CD4-positive, CD25-positive, alpha-beta regulatory T cell (primary cell): ENCODE data around the gene PIK3AP1. TPM values are rescaled to one million over a fixed set of nuclear protein-coding genes. Genes with fewer than 3 reads are reported as not detected.

Experiments
- ATAC-seq, 2 donors: fragments of 150-1000 bp; cut with Tn5 transposase; one replicate each; pipeline ENCODE4 v1.10.0; 2021; ENCODE audit warnings: low read depth in 2 of 2, moderate number of reproducible peaks in 2 of 2, moderate library complexity in 1 of 2
- DNase-seq, 3 donors: peaks; one replicate each; pipeline versions ENCODE4 v3.0.0 to v3.0.0-alpha.2; 2012 to 2022; ENCODE audit warnings: mixed read lengths in 1 of 3
- H3K27ac ChIP-seq: one replicate; pipeline ENCODE4 v1.7.0; 2013; ENCODE audit warnings: mild to moderate bottlenecking, low read length; ENCODE audit not compliant: insufficient read depth, poor library complexity, severe bottlenecking
- H3K27me3 ChIP-seq: one replicate; pipeline ENCODE4 v1.7.0; 2013; ENCODE audit warnings: low read length; ENCODE audit not compliant: control insufficient read depth, insufficient read depth
- H3K36me3 ChIP-seq: one replicate; pipeline ENCODE4 v1.7.0; 2013; ENCODE audit warnings: mild to moderate bottlenecking, low read length, moderate library complexity; ENCODE audit not compliant: control insufficient read depth, insufficient read depth
- H3K4me1 ChIP-seq: 2 replicates; pipeline ENCODE4 v1.7.0; 2013; ENCODE audit warnings: mild to moderate bottlenecking, low read length; ENCODE audit not compliant: insufficient read depth, control insufficient read depth, poor library complexity, severe bottlenecking
- H3K4me3 ChIP-seq: one replicate; pipeline ENCODE4 v1.7.0; 2013; ENCODE audit warnings: low read depth, mild to moderate bottlenecking, low read length, moderate library complexity
- H3K9me3 ChIP-seq, 2 experiments: 1 replicate in 1 of 2; 2 replicates in 1 of 2; pipeline ENCODE4 v1.7.0; 2013; ENCODE audit warnings: low read length in 2 of 2, mild to moderate bottlenecking in 1 of 2, moderate library complexity in 1 of 2; ENCODE audit not compliant: control insufficient read depth in 2 of 2
- H3K27ac Mint-ChIP-seq, 3 donors: one replicate each; pipeline ENCODE4 v1.8.0; 2020 to 2022; ENCODE audit warnings: mild to moderate bottlenecking in 3 of 3, mixed read lengths in 3 of 3, moderate library complexity in 2 of 3
- H3K27me3 Mint-ChIP-seq: one replicate; pipeline ENCODE4 v1.8.0; 2022; ENCODE audit warnings: mild to moderate bottlenecking, mixed read lengths
- H3K36me3 Mint-ChIP-seq: one replicate; pipeline ENCODE4 v1.8.0; 2020; ENCODE audit warnings: mixed read lengths
- H3K4me1 Mint-ChIP-seq, 4 donors: one replicate each; pipeline ENCODE4 v1.8.0; 2020 to 2022; ENCODE audit warnings: mixed read lengths in 4 of 4, mild to moderate bottlenecking in 1 of 4
- H3K4me3 Mint-ChIP-seq, 4 donors: one replicate each; pipeline ENCODE4 v1.8.0; 2020 to 2022; ENCODE audit warnings: mild to moderate bottlenecking in 4 of 4, mixed read lengths in 4 of 4, moderate library complexity in 3 of 4
- H3K9me3 Mint-ChIP-seq, 7 donors: one replicate each; pipeline ENCODE4 v1.8.0; 2020 to 2022; ENCODE audit warnings: mixed read lengths in 7 of 7, mild to moderate bottlenecking in 3 of 7, moderate library complexity in 2 of 7
- polyA plus RNA-seq, 4 donors: library from polyadenylated mRNA; unstranded; fragments of 300-500 nt; fragmentation: Illumina TruSeq; gene quantifications; one replicate each; pipeline ENCODE4 v1.2.3, GENCODE V29; 2021
- total RNA-seq: library from RNA; stranded (reverse); gene quantifications from one replicate; pipeline ENCODE4 v1.2.3, GENCODE V29; 2022

PIK3AP1 gene
- total RNA-seq (1.5 TPM), polyA plus RNA-seq (1 to 10 TPM in 3 of 4 donors, under 1 TPM in 1; 0.92 to 3.5 (median 1.8) TPM)

GRCh38 chr10:96720422-96721206 lies at the start of gene PIK3AP1:
PIK3AP1 (minus strand) TSS chr10:96720514; CDS start chr10:96720394, 120 bp downstream.
- Histone ChIP-seq H3K4me3 (peak within 1 kb of the TSS; percentile 81), H3K27me3 (no peaks in the 10 kb centered on the region), H3K4me1 (peaks cover 15% of the 10 kb centered on the region), H3K36me3 (no peaks in the 10 kb centered on the region), H3K27ac (no peak within 1 kb of the TSS), H3K9me3 (no peaks in the 10 kb centered on the region)
- peak within 1 kb of the TSS; percentile 91 to 95 (median 91) for H3K27ac Mint-ChIP-seq
- peaks cover 0 to 2% (median 0%) of the 10 kb centered on the region in 7 donors for H3K9me3 Mint-ChIP-seq
- H3K36me3 Mint-ChIP-seq: no peaks in the 10 kb centered on the region
- H3K4me3 Mint-ChIP-seq: peak within 1 kb of the TSS; percentile 90 to 98 (median 94)
- peaks cover 2% of the 10 kb centered on the region for H3K27me3 Mint-ChIP-seq
- peaks cover 10 to 28% (median 17%) of the 10 kb centered on the region in 4 donors for H3K4me1 Mint-ChIP-seq
- DNase-seq (peak; percentile 19 to 55 (median 34)), ATAC-seq (peak; percentile 65 to 71)

DNA sequence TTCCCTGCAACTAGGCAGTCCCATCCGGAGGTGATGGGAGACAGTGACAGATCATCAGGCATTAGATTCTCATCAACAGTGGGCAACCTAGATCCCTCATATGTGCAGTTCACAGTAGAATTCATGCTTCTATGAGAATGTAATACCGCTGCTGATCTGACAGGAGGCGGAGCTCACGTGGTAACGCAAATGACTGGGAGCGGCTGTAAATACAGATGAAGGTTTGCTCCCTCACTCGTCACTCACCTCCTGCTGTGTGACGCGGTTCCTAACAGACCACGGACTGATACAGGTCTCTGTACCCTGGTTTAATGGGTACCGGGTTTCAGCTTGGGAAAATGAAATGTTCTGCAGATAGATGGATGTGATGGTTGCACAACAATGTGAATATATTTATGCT lies 47.8 kb upstream of the PIK3AP1 start:
- Histone ChIP-seq H3K27me3 (peaks cover 2% of the 10 kb centered on the region), H3K9me3 (peaks cover 3 to 9% of the 10 kb centered on the region in 2 experiments), H3K4me3 (no peak overlapping the region), H3K36me3 (no peaks in the 10 kb centered on the region), H3K4me1 (no peaks in the 10 kb centered on the region), H3K27ac (no peak overlapping the region)
- peaks cover 5% of the 10 kb centered on the region for H3K36me3 Mint-ChIP-seq
- H3K27me3 Mint-ChIP-seq: peaks cover 7% of the 10 kb centered on the region
- no peak for ATAC-seq
- H3K4me3 Mint-ChIP-seq: no peak overlapping the region
- H3K27ac Mint-ChIP-seq: no peak overlapping the region
- H3K9me3 Mint-ChIP-seq: peaks cover 0 to 11% (median 2%) of the 10 kb centered on the region in 7 donors
- peaks cover 0 to 3% (median 0%) of the 10 kb centered on the region in 4 donors for H3K4me1 Mint-ChIP-seq
- DNase-seq: no peak

DNA sequence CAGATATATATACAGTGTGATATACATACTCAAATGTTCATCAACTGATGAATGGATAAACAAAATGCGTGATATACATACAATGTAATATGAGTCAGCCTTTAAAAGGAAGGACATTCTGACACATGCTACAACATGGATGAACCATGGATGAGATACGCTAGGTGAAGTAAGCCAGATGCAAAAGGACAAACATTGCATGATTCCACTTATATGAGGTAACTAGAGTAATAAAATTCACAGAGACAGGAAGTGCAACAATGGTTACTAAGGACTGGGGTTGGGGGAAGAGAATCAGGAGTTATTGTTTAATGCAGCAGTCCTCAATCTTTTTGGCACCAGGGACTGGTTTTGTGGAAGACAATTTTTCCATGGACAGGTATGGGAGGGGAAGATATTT lies 47.3 kb upstream of the PIK3AP1 start:
- no peak overlapping the region for H3K27ac ChIP-seq
- H3K27ac Mint-ChIP-seq: no peak overlapping the region

GRCh38 chr10:96765406-96766240 lies 45.3 kb upstream of the PIK3AP1 start:
- H3K27ac ChIP-seq: no peak overlapping the region
- ATAC-seq: peak; percentile 81 to 87

More for the DNA sequence above, 47.3 kb upstream of the PIK3AP1 start:
- ATAC-seq (no peak), DNase-seq (no peak)
- Histone ChIP-seq H3K4me3 (no peak overlapping the region), H3K27me3 (peaks cover 2% of the 10 kb centered on the region), H3K9me3 (peaks cover 3 to 9% of the 10 kb centered on the region in 2 experiments), H3K36me3 (no peaks in the 10 kb centered on the region), H3K4me1 (no peaks in the 10 kb centered on the region)
- Mint-ChIP-seq H3K27me3 (peaks cover 10% of the 10 kb centered on the region), H3K4me3 (no peak overlapping the region), H3K9me3 (peaks cover 0 to 9% (median 2%) of the 10 kb centered on the region in 7 donors), H3K4me1 (peaks cover 0 to 3% (median 0%) of the 10 kb centered on the region in 4 donors), H3K36me3 (peaks cover 4% of the 10 kb centered on the region)

GRCh38 chr10:96764425-96765060 lies 44.2 kb upstream of the PIK3AP1 start:
- Histone ChIP-seq H3K36me3 (no peaks in the 10 kb centered on the region), H3K4me3 (no peak overlapping the region), H3K9me3 (no peaks in the 10 kb centered on the region), H3K4me1 (no peaks in the 10 kb centered on the region), H3K27ac (no peak overlapping the region), H3K27me3 (no peaks in the 10 kb centered on the region)
- Mint-ChIP-seq H3K4me3 (no peak overlapping the region), H3K9me3 (peaks cover 0 to 2% (median 0%) of the 10 kb centered on the region in 7 donors), H3K36me3 (no peaks in the 10 kb centered on the region), H3K27me3 (peaks cover 4% of the 10 kb centered on the region), H3K27ac (no peak overlapping the region), H3K4me1 (peaks cover 0 to 3% (median 0%) of the 10 kb centered on the region in 4 donors)
- ATAC-seq (no peak), DNase-seq (no peak)

More at GRCh38 chr10:96765406-96766240, 45.3 kb upstream of the PIK3AP1 start:
- Histone ChIP-seq H3K9me3 (no peaks in the 10 kb centered on the region), H3K4me3 (no peak overlapping the region), H3K36me3 (no peaks in the 10 kb centered on the region), H3K27me3 (no peaks in the 10 kb centered on the region), H3K4me1 (no peaks in the 10 kb centered on the region)
- Mint-ChIP-seq H3K9me3 (peaks cover 0 to 2% (median 0%) of the 10 kb centered on the region in 7 donors), H3K36me3 (no peaks in the 10 kb centered on the region), H3K27me3 (peaks cover 8% of the 10 kb centered on the region), H3K4me1 (peaks cover 0 to 3% (median 0%) of the 10 kb centered on the region in 4 donors), H3K27ac (no peak overlapping the region), H3K4me3 (no peak overlapping the region)
- DNase-seq: peak; percentile 58 to 71 (median 68)

DNA sequence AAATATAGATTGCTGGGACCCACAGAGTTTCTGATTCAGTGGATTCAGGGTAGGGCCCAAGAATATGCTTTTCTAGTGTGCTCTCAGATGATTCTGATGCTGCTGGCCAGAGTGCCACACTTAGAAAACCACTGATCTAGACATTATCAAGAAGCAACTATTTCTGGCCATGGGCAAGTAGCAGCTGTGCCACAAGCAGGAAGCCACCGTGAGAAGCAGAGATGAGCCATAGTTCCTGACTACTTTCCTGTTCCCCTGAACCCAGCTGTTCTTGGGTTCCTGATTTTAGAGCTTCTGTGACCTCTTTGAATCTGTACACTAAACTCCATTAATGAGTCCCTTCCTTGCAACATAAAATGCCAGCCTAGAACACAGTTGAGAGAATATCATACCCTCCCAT lies 38.1 kb upstream of the PIK3AP1 start:
- no peak overlapping the region for H3K27ac Mint-ChIP-seq
- no peaks in the 10 kb centered on the region for H3K9me3 ChIP-seq
- peak in 1 of 2 donors; percentile 18 for ATAC-seq
- no peak overlapping the region for H3K27ac ChIP-seq
- H3K4me1 ChIP-seq: no peaks in the 10 kb centered on the region
- H3K36me3 Mint-ChIP-seq: no peaks in the 10 kb centered on the region
- no peaks in the 10 kb centered on the region for H3K4me1 Mint-ChIP-seq
- no peak for DNase-seq
- no peak overlapping the region for H3K4me3 Mint-ChIP-seq
- no peaks in the 10 kb centered on the region for H3K9me3 Mint-ChIP-seq
- H3K27me3 ChIP-seq: no peaks in the 10 kb centered on the region
- H3K27me3 Mint-ChIP-seq: peaks cover 19% of the 10 kb centered on the region
- H3K36me3 ChIP-seq: no peaks in the 10 kb centered on the region
- H3K4me3 ChIP-seq: no peak overlapping the region

DNA sequence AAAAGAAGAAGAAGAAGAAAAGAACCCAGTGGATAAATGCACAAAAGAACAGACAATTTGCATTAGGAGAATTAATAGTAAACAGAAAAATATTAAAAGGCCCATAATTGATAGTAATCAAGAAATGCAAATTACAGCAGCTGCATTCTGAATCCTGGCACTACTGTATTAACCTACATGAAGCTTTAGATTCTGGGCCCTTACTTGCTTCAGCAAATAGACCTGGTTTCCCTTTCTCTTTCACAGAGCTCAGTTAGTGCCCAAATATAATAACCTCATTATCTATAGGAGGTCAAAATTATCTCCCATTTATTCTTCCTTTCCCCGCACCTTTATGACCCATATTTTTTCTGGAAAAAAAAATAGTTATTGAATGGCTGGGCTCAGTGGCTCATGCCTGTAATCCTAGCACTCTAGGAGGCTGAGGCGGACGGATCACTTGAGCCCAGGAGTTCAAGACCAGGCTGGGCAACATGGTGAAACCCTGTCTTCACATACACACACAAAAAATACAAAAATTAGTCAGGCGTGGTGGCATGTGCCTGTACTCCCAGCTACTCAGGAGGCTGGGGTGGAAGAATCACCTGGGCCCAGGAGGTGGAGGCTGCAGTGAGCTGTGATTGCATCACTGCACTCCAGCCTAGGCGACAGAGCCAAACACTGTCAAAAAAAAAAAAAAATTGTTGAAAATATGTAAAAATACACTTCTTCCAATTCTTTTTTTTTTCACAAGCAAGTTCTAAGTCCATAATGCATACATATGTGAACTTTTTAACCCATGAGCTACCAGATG lies 36.0 kb upstream of the PIK3AP1 start:
- Mint-ChIP-seq H3K9me3 (no peaks in the 10 kb centered on the region), H3K4me1 (no peaks in the 10 kb centered on the region), H3K27ac (peak overlapping the region in 2 of 3 donors; percentile 39 to 84), H3K4me3 (no peak overlapping the region), H3K36me3 (no peaks in the 10 kb centered on the region), H3K27me3 (peaks cover 15% of the 10 kb centered on the region)
- no peaks in the 10 kb centered on the region for H3K36me3 ChIP-seq
- no peaks in the 10 kb centered on the region for H3K4me1 ChIP-seq
- no peak overlapping the region for H3K4me3 ChIP-seq
- DNase-seq: no peak
- H3K9me3 ChIP-seq: no peaks in the 10 kb centered on the region
- no peaks in the 10 kb centered on the region for H3K27me3 ChIP-seq
- ATAC-seq: no peak
- no peak overlapping the region for H3K27ac ChIP-seq
